Retina (tissue), 1 donor: ENCODE measurements around the gene CACNA2D3.

ENCODE experiments used
- DNase-seq: peaks from one replicate; pipeline ENCODE4 v3.0.0-alpha.2; 2016

CACNA2D3 gene

DNA sequence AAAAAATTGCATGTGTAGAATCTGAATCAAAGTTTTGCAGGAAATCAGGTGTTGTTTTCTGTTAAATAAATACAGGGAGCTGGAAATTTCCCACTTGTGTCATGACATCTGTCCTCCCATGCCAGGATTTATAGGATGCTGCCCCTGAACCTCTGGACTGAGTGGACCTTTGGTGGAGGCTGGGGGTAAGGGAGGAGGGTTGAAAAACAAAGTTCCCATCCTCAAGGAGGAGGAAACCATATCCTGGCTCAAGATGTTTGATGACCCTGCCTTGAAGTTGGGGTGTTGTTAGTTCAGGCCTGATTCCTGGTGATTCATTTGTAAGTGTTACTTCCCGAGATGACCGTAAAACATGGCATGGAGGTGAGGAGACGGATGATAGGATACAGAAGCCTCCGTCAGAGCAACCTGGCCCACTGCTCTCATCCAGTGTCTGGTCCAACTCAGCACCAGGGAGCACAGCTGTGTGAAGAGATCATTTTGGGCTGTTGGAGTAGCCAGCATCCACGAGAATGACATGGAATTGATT is 223.6 kb downstream of the CACNA2D3 start:
- no peak for DNase-seq

DNA sequence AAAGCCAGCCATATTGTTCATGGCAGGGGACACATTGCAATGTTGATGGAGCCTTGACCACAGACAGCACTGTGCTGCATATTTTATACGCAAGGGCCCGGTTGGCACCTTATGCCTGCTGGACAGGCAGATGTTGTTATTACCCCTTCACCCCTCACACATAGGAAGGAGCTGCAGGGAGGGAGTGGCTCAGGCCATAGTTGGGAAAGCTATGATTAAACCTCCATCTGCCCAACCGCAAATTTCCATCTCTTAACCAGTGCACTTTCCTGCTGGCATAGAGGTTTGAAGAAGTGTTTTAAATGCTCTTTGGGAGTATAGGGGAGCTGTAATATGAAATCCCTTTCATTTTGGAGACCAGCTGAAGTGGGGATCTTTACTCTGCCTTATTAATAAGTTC is 224.7 kb downstream of the CACNA2D3 start:
- no peak for DNase-seq

DNA sequence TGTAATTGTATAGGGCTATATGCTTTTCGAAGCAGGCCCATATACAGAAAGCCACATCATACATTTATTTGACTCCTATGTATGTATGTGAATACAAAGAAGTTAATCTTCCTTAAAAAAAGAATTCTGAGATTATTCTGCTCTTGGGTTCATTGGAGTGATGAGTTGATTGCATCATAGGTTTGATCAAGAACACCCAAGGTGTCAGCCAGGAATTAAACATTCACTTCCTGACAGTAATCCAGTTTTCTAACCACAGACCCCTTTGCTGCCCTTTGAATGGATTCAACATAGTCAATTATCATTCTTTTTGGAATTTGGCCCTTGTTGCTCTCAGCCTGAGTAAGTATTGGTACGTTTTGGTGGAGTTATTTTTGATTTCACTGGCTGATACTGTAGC is 225.6 kb downstream of the CACNA2D3 start:
- no peak for DNase-seq

DNA sequence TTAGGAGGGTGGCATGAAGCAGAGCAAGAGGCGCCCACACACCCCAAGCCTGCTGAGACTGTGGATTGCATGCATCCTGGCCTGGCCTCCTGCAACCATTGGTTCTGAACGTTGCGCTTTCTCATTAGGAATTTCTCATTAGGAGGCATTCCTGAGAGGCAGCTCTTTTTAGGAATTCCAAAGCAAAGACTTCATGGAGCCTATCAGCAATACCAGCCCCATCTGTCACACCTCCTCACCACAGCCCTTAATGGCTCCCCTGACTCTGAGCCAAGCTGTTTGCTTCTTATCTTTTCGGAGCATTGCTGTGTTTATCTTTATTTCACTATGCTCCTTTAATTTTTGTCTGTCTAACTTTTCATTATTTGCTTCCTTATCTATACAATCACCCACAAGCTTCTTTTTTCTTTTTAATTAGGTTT is 226.9 kb downstream of the CACNA2D3 start:
- no peak for DNase-seq

DNA sequence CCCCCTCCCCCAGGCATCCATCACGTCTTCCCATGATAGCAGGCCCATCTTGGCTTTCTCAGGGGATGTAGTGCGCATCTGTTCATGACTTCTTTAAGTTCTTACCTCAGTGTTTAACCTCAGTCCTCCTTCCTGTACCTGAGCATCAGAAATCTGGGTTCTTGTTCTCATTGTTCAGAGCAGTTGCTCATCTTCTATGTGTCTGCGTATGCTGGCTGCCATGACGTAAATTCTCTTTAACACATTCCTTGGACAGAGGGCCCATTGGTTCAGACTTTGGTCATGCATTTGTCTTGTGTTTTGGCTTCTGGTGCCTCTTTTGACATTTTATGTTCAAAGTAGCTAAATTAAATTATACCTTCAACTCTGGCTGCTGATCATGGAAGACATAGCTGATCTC is 227.3 kb downstream of the CACNA2D3 start:
- DNase-seq, result no peak

DNA sequence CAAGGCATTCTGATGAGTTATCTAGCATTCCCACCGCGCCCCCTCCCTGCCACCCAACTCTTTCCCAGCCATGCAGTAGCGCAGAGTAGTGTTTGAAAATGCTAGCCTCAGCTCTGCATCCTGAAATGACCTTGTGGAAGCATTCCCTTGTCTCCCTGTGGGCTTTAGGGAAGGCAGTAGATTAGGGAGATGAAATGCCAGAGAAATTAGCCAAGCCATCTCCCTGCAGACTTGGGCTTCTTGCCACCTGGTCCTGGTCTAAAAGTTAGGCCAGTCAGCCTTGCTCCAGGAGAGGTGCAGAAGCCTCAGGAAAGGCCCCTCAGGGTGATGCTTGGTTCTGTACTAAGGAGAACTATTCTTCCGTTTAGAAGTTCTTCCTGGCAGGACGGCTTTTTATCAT is 231.2 kb downstream of the CACNA2D3 start:
- DNase-seq, result no peak

DNA sequence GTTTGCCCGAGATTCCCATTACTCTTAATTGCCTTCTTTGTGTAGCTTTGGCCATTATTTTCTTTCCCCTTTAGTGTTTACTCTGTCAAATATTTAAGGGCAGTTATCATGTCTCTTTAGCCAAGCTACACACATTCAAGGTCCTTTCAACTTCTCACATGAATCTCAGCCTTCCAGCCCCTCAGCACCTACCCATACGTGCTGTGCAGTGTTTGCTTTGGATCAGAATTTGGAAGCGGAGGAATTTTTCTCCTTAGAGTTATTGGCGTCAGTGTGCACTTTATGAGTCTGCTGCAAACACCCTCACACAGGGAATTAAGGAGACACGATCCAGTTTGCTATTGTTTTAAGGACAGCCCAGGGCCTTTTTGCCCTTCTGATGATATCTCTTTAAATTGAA is 231.6 kb downstream of the CACNA2D3 start:
- DNase-seq, result no peak

DNA sequence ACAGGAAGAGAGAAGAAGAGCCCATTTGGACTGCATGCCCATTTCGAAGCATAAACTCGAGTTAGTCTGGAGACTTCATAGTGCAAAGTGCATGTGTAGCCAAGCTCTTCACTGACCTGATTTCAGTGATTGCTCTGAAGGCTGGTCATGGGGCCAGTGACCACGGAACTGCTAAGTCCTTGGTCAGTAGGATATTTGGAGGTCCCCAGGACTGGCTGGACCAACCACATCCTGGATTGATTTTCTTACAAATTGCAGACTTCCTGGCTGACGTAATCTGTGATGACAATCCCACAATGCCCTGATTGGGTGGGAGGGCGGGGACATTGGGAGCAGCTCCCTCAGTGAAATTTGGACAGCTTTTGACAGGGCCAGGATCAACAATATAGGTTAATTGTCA is 233.4 kb downstream of the CACNA2D3 start:
- no peak for DNase-seq

DNA sequence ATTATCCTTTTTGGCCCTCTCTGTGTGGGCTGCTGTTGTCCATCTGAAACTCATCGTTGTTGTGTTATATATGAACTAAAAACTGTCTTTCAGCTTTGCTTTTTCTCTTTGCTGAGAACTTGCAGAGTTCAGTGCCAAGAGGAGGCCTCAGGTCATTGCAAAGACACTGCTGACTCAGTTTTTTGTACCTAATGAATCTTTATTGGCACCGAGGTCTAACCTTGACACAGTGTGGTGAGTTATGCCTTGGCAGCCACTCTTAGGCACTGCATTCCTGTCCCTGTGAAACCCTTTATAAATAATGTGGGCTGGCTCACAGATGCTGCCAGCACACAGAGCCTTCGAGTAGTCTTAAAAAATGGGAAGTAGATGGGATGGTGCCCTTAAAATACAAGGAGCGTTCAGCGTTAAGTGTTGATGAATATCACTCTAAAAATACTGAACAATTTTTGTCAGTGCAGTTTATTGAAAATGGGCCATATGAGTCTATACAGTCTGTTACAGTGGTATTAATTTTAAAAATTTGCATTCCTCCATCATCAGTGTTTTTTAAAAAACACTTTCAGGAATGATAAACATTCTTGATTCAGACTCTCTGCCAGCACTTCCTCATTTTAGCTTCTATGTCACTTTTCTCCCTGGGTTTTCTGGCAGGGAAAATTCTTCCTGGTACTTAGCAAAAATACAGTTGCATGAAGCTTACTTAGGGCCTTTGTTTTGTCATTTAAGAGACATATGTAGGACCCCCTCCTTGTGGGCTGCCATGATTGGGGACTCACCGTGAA is 234.1 kb downstream of the CACNA2D3 start:
- no peak for DNase-seq

DNA sequence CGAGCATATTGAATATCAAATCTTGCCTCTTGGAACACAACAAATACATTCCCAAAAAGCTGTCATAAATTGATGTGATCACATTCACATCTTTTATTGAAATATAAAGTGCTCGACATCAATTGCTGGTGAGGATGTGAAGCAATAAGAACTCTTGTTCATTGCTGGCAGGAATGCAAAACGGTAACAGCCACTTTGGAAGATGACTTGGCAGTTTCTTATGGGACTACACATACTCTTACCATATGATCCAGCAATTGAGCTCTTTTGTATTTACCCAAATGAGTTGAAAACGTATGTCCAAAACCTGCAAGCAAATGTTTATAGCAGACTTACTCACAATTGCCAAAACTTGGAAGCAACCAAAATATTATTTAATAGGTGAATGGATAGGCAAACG is 234.9 kb downstream of the CACNA2D3 start:
- DNase-seq, result no peak

DNA sequence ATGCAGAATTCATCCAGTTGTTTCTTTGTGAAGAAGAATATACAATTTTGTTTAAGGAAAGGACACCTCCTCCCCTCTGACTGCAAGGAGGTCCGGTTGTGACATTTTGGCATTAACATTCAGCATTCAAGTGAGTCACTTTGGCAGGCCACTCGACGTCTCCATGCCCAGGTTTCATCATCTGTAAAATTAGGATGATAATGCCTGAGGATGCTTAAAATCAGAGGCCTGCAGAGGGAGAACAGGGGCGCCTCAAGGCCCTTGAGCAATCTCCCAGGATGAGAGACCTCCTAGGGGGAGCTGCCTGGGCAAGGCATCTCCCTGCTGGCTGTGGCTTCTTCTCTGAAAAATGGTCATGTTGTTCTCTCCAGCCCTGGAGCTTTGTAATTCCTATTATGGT is 236.0 kb downstream of the CACNA2D3 start:
- no peak for DNase-seq

DNA sequence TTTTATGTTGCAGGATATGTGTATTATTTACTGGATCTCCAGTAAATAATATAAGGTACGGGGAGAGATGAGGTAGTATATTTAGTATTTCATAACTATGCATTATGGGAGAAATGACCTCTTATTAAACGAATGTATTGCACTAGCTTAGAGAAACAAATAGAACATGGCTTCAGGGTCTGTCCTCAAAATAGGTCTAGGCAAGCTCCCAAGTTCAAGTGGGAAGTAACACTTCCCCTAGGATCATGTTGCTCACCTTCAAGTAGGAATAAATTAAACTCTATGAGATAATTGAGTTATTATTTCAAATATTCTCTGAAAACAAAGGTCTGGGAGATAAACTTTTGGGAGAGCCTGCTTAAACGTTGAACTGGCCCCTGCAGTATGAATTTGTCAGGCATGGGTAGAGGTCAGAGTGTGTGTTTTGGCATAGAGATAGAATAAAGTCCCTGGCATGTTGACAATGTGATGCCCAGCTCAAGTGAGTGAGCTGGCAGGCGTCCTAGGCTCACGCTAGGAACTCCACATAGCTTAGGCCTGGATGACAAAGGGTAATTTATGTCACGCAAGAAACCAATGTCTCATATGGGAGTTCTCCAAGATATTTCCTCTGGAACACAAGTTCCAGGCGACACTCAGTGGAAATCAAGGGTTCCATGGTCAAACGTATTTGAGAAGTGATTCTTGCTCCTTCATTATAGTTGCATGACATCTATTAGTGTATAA is 236.8 kb downstream of the CACNA2D3 start:
- DNase-seq, result no peak

DNA sequence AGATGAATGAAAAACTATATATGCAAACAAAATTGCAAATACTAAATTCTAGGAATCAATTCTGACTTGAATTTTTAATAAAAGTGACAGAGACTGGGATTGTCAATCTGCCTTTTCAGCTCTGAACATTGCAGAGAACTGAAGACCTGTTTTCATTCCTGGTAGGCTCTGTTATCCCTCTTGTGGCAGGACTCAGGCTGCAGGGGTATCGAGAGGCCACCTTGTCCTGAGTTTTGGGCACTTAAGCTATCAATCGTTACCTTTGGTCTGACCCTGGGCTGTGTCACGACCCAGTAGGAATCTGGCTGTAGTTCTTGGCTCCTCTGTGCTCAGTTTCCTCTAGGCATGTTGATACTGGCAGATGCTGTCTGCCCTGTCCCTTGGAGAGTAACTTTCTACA is 238.0 kb downstream of the CACNA2D3 start:
- DNase-seq, result no peak

DNA sequence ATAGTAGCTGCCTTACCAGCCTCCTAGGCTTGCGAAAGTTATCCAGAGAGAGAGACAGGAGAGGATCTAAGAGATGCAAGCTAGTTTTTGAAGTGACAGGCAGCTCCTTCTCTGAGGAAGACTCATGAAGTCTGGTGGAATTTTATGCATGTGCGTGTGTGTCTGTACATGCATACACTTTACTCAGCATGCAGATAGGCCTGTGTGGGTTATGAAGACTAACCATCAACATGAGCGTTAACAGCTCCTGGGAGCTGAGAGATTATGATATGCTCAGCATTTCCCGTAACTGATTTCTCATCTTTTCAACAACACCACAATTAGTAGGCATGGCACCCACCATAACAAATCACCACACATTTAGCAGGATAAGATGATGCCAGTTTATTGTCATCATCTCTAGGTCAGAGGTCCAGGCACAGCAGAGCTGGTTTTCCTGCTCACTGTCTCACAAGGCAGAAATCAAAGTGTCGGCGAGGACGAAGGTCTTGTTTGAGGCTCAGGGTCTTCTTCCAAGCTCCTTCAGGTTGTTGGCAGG is 239.5 kb downstream of the CACNA2D3 start:
- no peak for DNase-seq

DNA sequence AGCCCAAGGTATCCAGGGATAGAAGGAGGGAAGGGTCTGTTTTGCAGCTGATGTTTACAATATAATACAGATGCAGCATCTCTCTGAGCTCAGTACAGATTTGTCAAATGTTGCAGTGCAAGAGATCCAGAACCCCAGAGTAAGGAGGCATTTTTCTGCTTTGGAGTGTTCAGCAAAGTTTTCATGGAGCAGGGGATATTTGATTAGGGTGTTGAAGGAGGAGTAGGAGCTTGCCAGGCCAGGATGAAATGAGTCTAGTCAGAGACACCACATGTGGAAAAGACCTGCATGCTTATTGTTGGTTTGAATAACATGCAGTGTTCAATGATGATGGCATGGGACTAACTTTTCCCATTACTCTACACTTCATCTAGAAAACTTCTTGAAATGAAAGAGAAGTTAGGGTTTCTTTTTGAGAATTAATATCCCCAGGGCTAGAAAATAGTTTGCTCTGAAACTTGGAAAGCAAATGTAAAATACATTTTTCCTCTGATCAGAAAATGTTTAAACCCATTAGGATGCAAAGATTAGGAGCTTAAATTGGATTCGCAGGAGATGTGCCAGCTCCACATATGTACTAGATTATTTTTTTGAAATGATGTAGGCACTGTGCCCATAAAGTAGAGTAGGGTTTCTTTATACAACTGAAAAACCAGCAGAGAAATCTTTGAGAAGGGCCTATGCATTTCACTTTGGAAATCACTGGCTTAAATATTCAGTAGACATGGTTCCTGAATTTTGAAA is 243.8 kb downstream of the CACNA2D3 start:
- no peak for DNase-seq

DNA sequence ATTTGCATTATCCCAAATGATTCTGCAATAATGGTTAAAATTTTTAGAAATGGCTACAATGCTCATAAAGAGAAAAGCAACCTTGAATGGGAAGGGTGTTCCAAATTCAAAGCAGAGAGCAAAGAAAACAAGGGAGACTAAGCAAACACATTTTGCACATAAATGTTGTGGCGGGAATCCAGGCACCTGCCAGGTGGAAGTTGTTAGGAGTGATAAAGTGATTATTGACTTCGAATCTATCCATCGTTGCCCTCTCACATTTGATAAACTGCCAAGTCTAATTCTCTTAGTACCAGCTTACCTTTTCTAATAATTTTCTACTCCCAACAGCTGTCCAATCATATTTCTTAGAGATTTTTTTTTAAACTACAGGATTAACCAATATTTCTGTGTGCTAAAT is 244.5 kb downstream of the CACNA2D3 start:
- DNase-seq, result no peak

DNA sequence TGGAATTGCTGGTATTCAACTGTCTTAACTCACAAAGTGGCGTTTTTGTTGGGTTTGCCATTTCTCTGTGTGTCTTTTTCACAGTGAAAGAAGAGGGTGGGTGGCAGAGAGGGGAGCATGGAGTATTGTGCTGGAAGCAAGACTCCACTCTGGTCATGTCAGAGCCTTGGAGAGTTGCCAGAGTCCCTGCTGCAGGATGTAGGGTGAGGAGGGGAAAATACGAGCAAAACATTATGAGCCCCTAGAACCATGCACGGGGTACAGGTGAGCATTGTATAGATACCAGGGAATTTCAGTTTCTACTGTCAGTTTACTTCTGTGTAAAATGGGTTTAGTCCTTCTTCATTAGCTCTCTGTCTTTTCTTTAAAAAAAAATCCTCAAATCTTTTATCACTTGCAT is 249.9 kb downstream of the CACNA2D3 start:
- DNase-seq, result no peak

DNA sequence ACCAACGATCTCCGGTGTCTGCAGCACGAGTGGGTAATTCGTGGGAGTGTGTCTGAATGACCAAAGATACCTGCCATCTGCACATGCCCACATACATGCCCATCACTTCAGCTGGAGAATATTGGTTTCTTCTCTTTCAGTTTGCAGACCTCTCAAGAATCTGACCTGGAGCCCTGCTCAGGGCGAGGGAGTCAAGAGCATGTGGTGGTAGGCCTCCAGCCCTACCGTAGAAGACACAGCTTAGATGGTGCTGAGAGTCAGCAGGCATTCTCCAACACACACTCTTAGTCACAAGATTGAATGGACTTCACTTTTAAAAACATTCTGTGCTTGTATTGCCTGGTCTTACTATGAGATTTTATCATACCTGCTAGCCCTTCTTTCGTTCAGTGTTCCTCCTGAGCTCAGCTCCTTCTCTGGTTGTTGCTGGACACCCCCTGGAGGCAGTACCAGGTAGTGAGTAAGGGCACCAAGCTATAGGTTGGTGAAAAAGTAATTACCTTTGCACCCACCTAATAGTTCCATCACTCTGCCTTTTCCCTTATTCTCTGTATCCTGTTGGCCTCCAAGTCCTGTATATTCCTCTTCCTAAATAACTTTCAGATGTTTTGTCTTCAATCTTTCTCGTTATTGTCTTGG is 252.0 kb downstream of the CACNA2D3 start:
- no peak for DNase-seq

DNA sequence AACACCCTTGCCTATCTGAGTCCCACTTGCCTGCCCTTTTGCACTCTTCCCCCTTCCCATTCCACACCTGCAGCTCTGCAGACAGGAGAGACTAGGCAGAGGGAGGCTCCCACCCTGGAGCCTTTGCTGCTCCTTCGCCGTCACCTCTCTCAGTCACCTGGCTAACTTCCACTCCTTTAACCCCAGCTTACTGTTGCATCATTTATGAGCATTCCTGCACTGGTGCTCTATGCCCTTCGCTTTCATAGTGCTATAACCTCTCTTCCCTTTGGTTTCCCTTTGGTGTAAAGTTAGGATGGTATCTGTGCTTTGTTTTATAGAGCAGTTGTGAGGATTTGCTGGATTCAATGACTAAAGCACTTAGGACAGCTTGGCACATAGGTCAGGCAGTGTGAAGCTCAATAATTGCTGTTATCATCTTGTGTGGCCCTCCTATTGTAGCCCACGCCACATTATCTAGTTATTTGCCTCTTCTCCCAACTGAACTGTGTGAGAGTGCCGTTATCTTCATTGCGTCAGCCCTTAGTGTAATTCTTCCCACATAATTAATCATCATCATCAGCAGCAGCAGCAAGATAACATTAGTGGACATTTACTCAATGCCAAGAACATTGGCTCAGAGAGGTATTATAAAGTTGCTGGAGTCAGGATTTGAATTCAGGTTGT is 253.9 kb downstream of the CACNA2D3 start:
- DNase-seq, result no peak

DNA sequence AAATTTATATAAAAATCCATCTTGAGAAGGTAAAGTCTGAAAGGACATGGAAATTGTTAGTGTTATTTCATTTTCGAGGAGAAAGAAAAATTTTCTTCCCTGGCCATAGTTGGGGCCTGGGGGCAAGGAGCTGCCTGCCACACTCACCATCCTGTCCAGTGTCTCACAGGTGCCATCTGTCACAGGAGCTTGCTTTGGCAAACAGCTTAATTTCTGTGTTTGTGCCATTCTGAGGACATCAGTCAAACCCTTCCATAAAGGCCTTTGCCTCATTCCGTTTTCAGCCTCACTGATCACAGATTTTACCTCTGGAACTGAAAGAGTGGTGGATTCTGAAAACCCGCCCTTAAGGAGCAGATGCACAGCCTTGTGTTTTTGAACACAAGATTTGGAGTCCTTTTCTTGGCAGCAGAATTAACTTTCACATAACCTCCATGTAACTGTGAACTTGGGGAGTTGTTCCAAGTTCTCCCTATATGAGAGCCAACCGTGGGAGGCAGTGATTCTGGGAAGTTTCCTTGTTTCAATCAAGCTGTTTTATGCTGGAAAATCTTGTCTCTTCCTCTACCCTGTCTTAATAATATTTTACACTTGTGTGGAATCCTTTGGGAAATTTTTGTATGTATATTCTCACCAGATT is 254.7 kb downstream of the CACNA2D3 start:
- DNase-seq, result no peak

DNA sequence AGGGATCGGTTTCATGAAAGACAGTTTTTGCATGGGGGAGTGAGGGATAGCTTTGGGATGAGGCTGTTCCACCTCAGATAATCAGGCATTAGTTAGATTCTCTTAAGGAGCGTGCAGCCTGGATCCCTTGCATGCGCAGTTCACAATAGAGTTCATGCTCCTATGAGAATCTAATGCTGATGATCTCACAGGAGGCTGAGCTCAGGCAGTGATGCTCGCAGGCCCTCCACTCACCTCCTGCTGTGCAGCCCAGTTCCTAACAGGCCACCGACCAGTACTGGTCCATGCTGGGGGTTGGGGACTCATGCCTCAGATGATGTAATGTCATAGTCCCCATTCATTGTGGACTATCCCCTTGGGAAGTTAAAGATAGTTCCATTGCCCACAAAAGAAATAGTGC is 255.8 kb downstream of the CACNA2D3 start:
- no peak for DNase-seq

DNA sequence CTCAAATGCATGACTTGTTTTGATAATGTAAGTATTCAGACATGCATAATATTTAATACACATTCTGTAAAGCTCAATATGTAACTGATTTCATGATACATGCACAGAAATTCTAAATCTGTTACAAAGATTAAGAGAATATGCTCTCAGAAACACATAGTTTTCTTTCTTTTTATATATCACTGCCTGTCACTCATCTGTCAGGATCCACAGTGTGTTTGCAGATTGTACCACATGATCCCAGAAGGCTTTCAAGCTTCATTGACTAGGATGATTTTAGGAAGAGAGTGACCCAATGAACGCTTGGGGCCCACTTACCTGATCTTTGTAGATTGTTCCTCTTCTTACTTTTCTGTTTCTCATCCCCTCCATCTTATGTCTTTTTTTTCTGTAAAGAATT is 261.9 kb downstream of the CACNA2D3 start:
- DNase-seq, result no peak
